NB4 (cell line): Measurements from ENCODE around the gene NCAPG2.
"Not testable (repeated sequence)": the region's sequence is repeated elsewhere in the genome, so short reads cannot be mapped to it uniquely, and the experiment has no call there.

Experiments
- MYC ChIP-seq: IDR thresholded peaks from 2 replicates; pipeline ENCODE4 v1.6.1; 2011; ENCODE audit warnings: low read depth, low read length
- POLR2A ChIP-seq: IDR thresholded peaks from 2 replicates; pipeline ENCODE4 v1.6.1; 2011; ENCODE audit warnings: mild to moderate bottlenecking; ENCODE audit not compliant: insufficient read length; ENCODE audit errors: extremely low read depth

GRCh38 chr7:158697597-158697996 lies 7.0 kb downstream of the NCAPG2 start:
- not testable (repeated sequence) for TF ChIP-seq POLR2A, MYC
